Hepatocyte (in vitro differentiated cells): ENCODE measurements around the gene ACTR1A. TPM values are rescaled to one million over a fixed set of nuclear protein-coding genes. Genes with fewer than 3 reads are reported as not detected.

Source experiments
- DNase-seq: peaks from one replicate; pipeline ENCODE4 v3.0.0-alpha.2; 2016; ENCODE audit warnings: low spot score
- H2AFZ ChIP-seq: fragments of 200-600 bp; sonication (generic); 2 replicates; pipeline ENCODE4 v1.6.0; 2016; ENCODE audit warnings: antibody characterized with exemption, mild to moderate bottlenecking
- H3K27ac ChIP-seq: fragments of 200-600 bp; sonication (generic); 2 replicates; pipeline ENCODE4 v1.5.1; 2016; ENCODE audit warnings: mild to moderate bottlenecking
- H3K27me3 ChIP-seq: fragments of 200-600 bp; sonication (generic); 2 replicates; pipeline ENCODE4 v1.6.1; 2016
- H3K36me3 ChIP-seq: fragments of 200-600 bp; sonication (generic); replicated peaks from 2 replicates; pipeline ENCODE4 v1.5.1; 2016; ENCODE audit warnings: low read depth; ENCODE audit not compliant: insufficient read depth
- H3K4me1 ChIP-seq: fragments of 200-600 bp; sonication (generic); 2 replicates; pipeline ENCODE4 v1.5.1; 2016; ENCODE audit warnings: mild to moderate bottlenecking, moderate library complexity; ENCODE audit not compliant: insufficient read depth
- H3K4me2 ChIP-seq: fragments of 200-600 bp; sonication (generic); 2 replicates; pipeline ENCODE4 v1.6.0; 2016
- H3K4me3 ChIP-seq: fragments of 200-600 bp; sonication (generic); 2 replicates; pipeline ENCODE4 v1.5.1; 2016; ENCODE audit warnings: mild to moderate bottlenecking
- H3K79me2 ChIP-seq: fragments of 200-600 bp; sonication (generic); 2 replicates; pipeline ENCODE4 v1.6.0; 2017; ENCODE audit warnings: mild to moderate bottlenecking
- H3K9me2 ChIP-seq: fragments of 200-600 bp; sonication (generic); replicated peaks from 2 replicates; pipeline ENCODE4 v1.6.0; 2017; ENCODE audit warnings: mild to moderate bottlenecking; ENCODE audit not compliant: insufficient read depth
- H3K9me3 ChIP-seq: fragments of 200-600 bp; sonication (generic); 2 replicates; pipeline ENCODE4 v1.5.1; 2016; ENCODE audit warnings: low read depth, mild to moderate bottlenecking
- H4K20me1 ChIP-seq: fragments of 200-600 bp; sonication (generic); 2 replicates; pipeline ENCODE4 v1.6.0; 2016; ENCODE audit warnings: mild to moderate bottlenecking; ENCODE audit not compliant: insufficient read depth, poor library complexity, severe bottlenecking
- EZH2 ChIP-seq: fragments of 200-600 bp; sonication (generic); IDR thresholded peaks from 2 replicates; pipeline ENCODE4 v1.6.1; 2016; ENCODE audit warnings: antibody characterized with exemption, mild to moderate bottlenecking, borderline replicate concordance
- EZH2phosphoT487 ChIP-seq: fragments of 200-600 bp; sonication (generic); IDR thresholded peaks from one replicate; pipeline ENCODE4 v1.6.1; 2018; ENCODE audit warnings: antibody characterized with exemption, mild to moderate bottlenecking, low read depth, moderate library complexity; ENCODE audit not compliant: unreplicated experiment, severe bottlenecking
- WGBS: methylation state at CpG from one replicate; pipeline ENCODE4 v1.1.6; 2016; ENCODE audit warnings: low lambda C conversion rate; ENCODE audit errors: missing lambda C conversion rate; 5-methylcytosine and 5-hydroxymethylcytosine counted together
- polyA plus RNA-seq: library from polyadenylated mRNA; unstranded; fragments of >200 nt; fragmentation: Nextera tagmentation; extraction: Ambion mirVana; gene quantifications from 2 replicates; pipeline ENCODE4 v1.2.1, GENCODE V29; 2016
- total RNA-seq: library from RNA; depleted of rRNA; stranded (reverse); fragments of >200 nt; gene quantifications from 2 replicates; pipeline ENCODE4 v1.2.3, GENCODE V29; 2014
- TF ChIP-seq, protein P1 (sequence below): fragments of 200-600 bp; sonication (generic); IDR thresholded peaks from 2 replicates; pipeline ENCODE4 v1.5.1; 2016; ENCODE audit warnings: antibody characterized with exemption, mild to moderate bottlenecking; ENCODE audit not compliant: poor library complexity

The ACTR1A gene
- total and polyA plus RNA-seq, 2 experiments from 2014 or later, result 86.7 to 90.7 TPM

DNA sequence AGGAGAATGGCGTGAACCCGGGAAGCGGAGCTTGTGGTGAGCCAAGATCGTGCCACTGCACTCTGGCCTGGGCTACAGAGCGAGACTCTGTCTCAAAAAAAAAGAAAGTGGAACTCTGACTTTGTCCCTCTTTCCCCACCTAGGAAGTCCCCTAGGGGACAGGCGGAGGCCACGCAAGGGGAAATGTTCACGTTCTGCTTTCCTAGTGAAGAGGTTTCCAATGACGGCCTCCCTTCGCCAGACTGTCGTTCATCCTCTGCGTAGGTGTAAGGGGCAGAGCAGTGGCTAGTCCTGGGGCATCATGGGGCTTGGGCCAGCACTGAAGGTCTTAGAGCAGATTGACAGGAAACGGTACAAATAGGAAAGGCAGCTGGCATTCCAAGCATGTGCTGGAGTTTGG, 31.8 kb upstream of the ACTR1A start:
- Histone ChIP-seq H2AFZ (no peak overlapping the region), H3K9me3 (no peaks in the 10 kb centered on the region), H4K20me1 (no peaks in the 10 kb centered on the region), H3K36me3 (no peaks in the 10 kb centered on the region), H3K4me1 (no peaks in the 10 kb centered on the region), H3K4me3 (no peak overlapping the region), H3K27me3 (no peaks in the 10 kb centered on the region), H3K79me2 (peaks cover 43% of the 10 kb centered on the region), H3K27ac (no peak overlapping the region), H3K4me2 (no peak overlapping the region), H3K9me2 (no peaks in the 10 kb centered on the region)
- TF ChIP-seq, protein P1, sequence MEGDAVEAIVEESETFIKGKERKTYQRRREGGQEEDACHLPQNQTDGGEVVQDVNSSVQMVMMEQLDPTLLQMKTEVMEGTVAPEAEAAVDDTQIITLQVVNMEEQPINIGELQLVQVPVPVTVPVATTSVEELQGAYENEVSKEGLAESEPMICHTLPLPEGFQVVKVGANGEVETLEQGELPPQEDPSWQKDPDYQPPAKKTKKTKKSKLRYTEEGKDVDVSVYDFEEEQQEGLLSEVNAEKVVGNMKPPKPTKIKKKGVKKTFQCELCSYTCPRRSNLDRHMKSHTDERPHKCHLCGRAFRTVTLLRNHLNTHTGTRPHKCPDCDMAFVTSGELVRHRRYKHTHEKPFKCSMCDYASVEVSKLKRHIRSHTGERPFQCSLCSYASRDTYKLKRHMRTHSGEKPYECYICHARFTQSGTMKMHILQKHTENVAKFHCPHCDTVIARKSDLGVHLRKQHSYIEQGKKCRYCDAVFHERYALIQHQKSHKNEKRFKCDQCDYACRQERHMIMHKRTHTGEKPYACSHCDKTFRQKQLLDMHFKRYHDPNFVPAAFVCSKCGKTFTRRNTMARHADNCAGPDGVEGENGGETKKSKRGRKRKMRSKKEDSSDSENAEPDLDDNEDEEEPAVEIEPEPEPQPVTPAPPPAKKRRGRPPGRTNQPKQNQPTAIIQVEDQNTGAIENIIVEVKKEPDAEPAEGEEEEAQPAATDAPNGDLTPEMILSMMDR, result no peak
- no peak for TF ChIP-seq EZH2phosphoT487
- WGBS, result 98% methylated on average over 13 of the region's 13 CpGs
- no peak for DNase-seq

DNA sequence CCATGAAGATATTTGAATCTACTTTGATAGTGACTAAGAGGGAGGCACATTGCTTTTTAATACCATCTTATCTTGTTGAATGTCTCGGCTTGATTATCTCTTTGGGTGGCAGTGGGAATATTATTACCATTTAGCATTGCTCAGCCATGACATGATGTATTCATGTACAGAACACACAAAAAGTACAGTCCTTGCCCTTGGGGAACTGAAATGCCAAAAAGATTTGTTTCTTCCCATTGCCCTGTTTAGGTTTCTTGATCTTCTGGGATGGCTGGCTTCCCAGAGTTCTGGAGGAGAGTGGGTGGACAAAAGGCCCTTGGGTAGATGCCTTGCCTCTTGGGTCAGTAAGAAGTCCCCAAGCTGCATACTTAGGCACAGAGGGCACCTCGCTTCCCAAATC, 25.0 kb upstream of the ACTR1A start:
- Histone ChIP-seq H3K27ac (no peak overlapping the region), H4K20me1 (no peaks in the 10 kb centered on the region)
- WGBS, result 94% methylated on average over 2 of the region's 2 CpGs

DNA sequence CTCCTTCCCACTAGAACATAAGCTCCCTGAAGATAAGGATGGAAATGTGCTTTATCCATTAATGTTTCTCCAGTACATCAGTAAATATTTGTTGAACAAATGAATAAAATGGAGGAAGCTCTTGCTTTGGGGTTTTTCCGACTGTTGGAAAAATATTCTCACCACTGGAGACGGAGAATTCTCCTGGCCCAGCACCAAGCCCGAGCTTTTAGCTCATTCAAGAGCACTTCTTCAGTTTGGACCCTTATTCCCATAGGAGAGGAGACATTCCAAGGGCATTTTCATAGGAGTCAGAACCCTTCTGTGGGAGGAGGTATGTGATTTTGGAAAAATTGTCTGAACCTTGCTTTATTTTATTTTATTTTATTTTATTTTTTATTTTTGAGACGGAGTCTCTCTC, 22.2 kb upstream of the ACTR1A start:
- peaks cover 72% of the 10 kb centered on the region for H3K79me2 ChIP-seq
- no peak overlapping the region for H3K4me3 ChIP-seq
- no peaks in the 10 kb centered on the region for H3K27me3 ChIP-seq
- WGBS, result 92% methylated on average over 4 of the region's 4 CpGs
- H3K9me2 ChIP-seq, result no peaks in the 10 kb centered on the region
- H4K20me1 ChIP-seq, result no peaks in the 10 kb centered on the region
- TF ChIP-seq, protein P1, result no peak
- no peak for TF ChIP-seq EZH2
- no peak for TF ChIP-seq EZH2phosphoT487
- H3K4me2 ChIP-seq, result no peak overlapping the region
- H3K36me3 ChIP-seq, result no peaks in the 10 kb centered on the region
- no peaks in the 10 kb centered on the region for H3K9me3 ChIP-seq
- H2AFZ ChIP-seq, result no peak overlapping the region
- DNase-seq, result no peak
- H3K4me1 ChIP-seq, result no peaks in the 10 kb centered on the region
- H3K27ac ChIP-seq, result no peak overlapping the region

More for the DNA sequence above, 25.0 kb upstream of the ACTR1A start:
- no peaks in the 10 kb centered on the region for H3K27me3 ChIP-seq
- no peaks in the 10 kb centered on the region for H3K9me3 ChIP-seq
- no peaks in the 10 kb centered on the region for H3K4me1 ChIP-seq
- no peak for DNase-seq
- H3K79me2 ChIP-seq, result peaks cover 65% of the 10 kb centered on the region
- TF ChIP-seq, protein P1, result no peak
- no peak for TF ChIP-seq EZH2
- no peaks in the 10 kb centered on the region for H3K9me2 ChIP-seq
- H3K4me3 ChIP-seq, result no peak overlapping the region
- no peak overlapping the region for H2AFZ ChIP-seq
- H3K36me3 ChIP-seq, result no peaks in the 10 kb centered on the region
- no peak overlapping the region for H3K4me2 ChIP-seq
